SK-MEL-5 (cell line): ENCODE results near the gene ADPRHL1. TPM values are rescaled to one million over a fixed set of nuclear protein-coding genes. Genes with fewer than 3 reads are reported as not detected.
A peak's percentile ranks its signal among the peaks of the same experiment; 100 is the strongest.
"Not testable (repeated sequence)": the region's sequence is repeated elsewhere in the genome, so short reads cannot be mapped to it uniquely, and the experiment has no call there.

Experiments
- DNase-seq: peaks from one replicate; pipeline ENCODE4 v3.0.0-alpha.2; 2016; ENCODE audit warnings: low read depth, low spot score
- in situ Hi-C: cut with HindIII; loops from 2 replicates; pipeline ENCODE4 v1.10.0; 2016; ENCODE audit warnings: low sequenced_read_pairs, high pct_unique_total_duplicates, low pct_unique_long_range_greater_than_20kb
- total RNA-seq: library from RNA; depleted of rRNA; stranded (reverse); fragments of >200 nt; shearing (Covaris generic); gene quantifications from 2 replicates; pipeline ENCODE4 v1.2.3, GENCODE V29; 2014

The ADPRHL1 gene
- total RNA-seq, 1 experiment from 2014 or later, result 0.53 TPM

DNA sequence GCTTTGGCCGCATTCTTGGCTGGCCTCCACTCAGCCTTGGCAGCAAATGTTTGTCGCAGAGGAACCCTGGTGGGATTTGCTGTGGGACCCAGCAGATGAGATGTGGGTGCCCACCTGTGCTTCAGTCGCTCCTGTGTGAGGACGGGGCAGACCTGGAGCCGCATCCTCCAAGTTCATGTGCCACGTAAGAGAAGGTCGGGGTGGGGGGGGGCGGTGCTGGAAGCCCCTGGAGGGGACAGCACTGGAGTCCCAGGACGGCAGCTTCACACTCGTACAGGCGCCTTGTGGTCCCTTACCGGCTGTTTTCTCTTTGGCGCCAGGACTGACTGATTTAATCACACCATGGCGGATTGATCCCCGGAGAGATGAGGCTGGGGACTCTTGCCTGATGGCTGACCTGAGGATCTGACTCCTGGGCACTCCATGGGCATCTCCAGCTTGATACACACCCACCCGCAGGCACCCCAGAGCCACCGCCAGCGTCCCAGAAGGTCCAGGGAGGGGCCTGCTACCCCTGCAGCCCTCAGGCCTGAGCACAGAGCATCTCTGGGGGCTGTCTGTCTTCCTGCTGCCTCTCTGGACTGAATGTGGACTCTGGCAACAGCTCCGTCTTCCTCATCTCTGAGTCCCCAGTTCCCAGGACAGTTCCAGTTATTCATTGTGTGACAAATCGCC, 79.3 kb downstream of the ADPRHL1 start:
- in situ Hi-C loops, result no loop called here
- no peak for DNase-seq

- DNase-seq, in situ Hi-C loops: not testable (repeated sequence)
These were observed 81.6 kb downstream of the ADPRHL1 start for GRCh38 chr13:113371701-113372100.

DNA sequence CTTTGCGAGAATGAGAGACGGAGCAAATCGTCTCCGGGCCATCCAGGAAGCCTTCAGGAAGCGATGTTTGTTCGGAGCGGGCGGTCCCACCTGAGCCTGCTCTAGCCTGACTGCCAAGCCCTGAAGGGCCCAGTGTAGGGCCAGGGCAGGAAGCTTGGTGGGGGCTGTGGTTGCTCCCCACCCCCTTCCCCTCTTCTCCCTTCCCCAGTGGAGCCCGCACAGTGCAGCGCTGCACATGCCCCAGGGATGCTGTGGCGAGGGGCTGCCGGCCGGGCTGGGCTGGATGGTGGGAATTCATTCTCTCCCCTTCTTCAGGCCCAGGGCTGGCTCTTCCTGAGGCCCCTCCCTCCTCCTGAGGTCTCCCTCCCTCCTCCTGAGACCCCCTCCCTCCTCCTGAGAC, 82.2 kb downstream of the ADPRHL1 start:
- in situ Hi-C loops, result no loop called here
- no peak for DNase-seq

GRCh38 chr13:113369881-113370280, 83.4 kb downstream of the ADPRHL1 start:
- DNase-seq, result no peak
- in situ Hi-C loops, result no loop called here

DNA sequence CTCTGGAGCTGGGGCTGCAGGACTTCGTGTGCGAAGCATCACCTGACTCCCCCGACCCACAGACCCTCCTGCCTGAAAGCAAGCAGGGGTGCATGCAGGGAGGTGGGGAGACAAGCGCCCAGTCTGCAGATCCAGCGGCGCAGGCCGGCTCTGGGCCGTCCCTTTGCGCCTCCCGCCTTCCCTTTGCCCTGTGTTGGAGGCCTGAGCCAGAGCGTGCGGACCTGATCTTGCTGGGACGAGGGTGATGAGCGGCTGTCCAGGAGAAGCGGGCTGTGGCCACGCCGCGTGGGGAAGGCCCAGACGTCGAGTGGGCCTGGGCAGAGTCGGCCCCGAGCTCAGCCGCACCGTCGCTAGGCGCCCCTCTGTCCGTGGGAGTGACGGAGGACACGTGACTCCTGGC, 84.1 kb downstream of the ADPRHL1 start:
- in situ Hi-C loops, result no loop called here
- DNase-seq, result no peak

DNA sequence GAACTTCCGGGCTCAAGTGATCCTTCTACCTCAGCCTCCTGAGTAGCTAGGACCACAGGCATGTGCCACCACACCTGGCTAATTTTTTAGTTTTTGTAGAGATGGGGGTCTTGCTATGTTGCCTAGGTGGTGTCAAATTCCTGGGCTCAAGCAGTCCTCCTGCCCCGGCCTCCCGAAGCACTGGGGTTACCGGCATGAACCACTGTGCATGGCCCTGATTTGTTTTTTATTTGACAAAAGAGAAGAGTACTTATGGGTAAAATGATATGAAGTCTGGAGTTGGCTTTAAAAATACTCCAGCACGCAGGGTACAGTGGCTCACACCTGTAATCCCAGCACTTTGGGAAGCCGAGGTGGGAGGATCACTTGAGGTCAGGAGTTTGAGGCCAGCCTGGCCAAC, 84.9 kb downstream of the ADPRHL1 start:
- DNase-seq, result not testable (repeated sequence)

DNA sequence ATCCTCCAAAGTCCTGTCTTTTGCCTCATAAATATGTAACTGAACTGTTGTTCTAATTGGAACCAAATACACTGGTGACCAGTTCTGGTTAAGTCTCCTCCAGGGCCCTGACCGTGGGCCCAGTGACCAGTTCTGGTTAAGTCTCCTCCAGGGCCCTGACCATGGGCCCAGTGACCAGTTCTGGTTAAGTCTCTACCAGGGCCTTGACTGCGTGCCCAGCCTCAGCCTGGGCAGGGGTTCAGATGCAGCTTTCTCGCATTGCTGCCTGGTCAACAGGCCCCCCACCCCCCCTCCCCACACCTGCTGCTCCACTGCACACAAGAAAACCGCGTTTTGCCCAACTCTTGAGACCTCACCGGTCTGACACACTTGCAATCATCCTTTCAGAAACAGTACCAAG, 85.5 kb downstream of the ADPRHL1 start:
- DNase-seq, result no peak
- in situ Hi-C loops, result no loop called here

More for the DNA sequence above, 84.9 kb downstream of the ADPRHL1 start:
- in situ Hi-C loops, result not testable (repeated sequence)

- DNase-seq, result no peak
- in situ Hi-C loops, result no loop called here
These were observed 86.2 kb downstream of the ADPRHL1 start for GRCh38 chr13:113367020-113367560.

GRCh38 chr13:113365971-113366588, 87.2 kb downstream of the ADPRHL1 start:
- in situ Hi-C loops, result no loop called here

GRCh38 chr13:113365583-113365970, 87.7 kb downstream of the ADPRHL1 start:
- DNase-seq, result no peak
- in situ Hi-C loops, result no loop called here

More at GRCh38 chr13:113365971-113366588, 87.2 kb downstream of the ADPRHL1 start:
- no peak for DNase-seq

GRCh38 chr13:113364901-113365582, 88.2 kb downstream of the ADPRHL1 start:
- DNase-seq, result no peak
- in situ Hi-C loops, result no loop called here

- in situ Hi-C loops, result no loop called here
- DNase-seq, result no peak
These were observed 88.9 kb downstream of the ADPRHL1 start for GRCh38 chr13:113364311-113364889.

- in situ Hi-C loops, result no loop called here
- no peak for DNase-seq
These were observed 91.9 kb downstream of the ADPRHL1 start for GRCh38 chr13:113361406-113361805.

- no peak for DNase-seq
- in situ Hi-C loops, result no loop called here
These were observed 92.8 kb downstream of the ADPRHL1 start for GRCh38 chr13:113360446-113360845.

GRCh38 chr13:113359571-113359970, 93.7 kb downstream of the ADPRHL1 start:
- in situ Hi-C loops, result no loop called here
- no peak for DNase-seq

DNA sequence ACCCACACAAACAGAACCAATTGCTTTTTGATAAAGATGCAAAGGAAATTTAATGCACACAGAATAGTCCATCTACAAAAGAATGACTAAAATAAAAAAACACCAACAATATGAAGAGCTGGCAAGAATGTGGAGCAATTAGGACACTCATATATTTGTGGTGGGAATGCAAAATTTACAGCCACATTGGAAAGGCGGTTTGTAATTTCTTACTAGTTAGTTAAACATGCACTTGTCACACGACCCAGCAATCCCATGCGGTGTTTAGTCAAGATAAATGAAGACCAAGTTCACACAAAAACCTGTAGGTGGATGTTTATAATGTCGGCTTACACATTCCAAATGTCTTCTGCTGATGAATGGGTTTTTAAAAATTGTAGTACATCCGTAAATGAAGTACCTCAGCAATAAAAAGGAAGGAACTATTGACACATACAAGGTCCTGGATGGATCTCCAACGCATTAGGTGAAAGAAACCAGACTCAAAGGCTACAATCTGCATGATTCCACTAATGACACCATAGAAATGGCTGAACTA, 94.6 kb downstream of the ADPRHL1 start:
- DNase-seq, result no peak
- in situ Hi-C loops, result no loop called here

- peak; percentile 61 for DNase-seq
- in situ Hi-C loops, result no loop called here
These were observed 95.8 kb downstream of the ADPRHL1 start for GRCh38 chr13:113357529-113357928.

DNA sequence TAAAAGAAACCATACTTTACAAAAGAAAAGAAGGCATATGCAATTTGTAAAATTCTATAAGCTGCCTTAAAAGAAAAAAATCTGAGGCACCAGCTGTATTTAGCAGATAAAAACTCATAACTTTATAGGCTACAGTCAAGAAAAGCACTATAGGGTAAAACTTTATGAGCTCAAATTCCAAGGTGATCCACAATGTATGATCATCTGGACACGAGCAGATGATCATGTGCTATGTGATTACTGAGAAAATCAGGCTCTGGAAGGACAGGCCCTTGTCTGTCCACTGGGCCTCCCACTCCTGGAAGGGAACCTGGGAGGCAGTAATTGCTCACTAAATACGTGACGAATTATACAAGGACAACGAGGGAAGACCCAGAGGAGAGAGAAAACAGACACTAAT, 96.7 kb downstream of the ADPRHL1 start:
- no peak for DNase-seq
- in situ Hi-C loops, result no loop called here
